Upper lobe of left lung (tissue), 4 donors: ENCODE results near the gene NCOA1.

Source experiments
- POLR2A ChIP-seq, 4 donors: fragments of 450-650 bp; IDR thresholded peaks; one replicate each; pipeline ENCODE4 v1.5.1; 2016 to 2017; ENCODE audit warnings: antibody characterized with exemption in 4 of 4, mild to moderate bottlenecking in 2 of 4
- POLR2AphosphoS5 ChIP-seq, 2 donors: sonication (generic); formaldehyde crosslinking; IDR thresholded peaks; one replicate each; pipeline ENCODE4 v1.5.1; 2017; ENCODE audit warnings: antibody characterized with exemption in 2 of 2
- TF ChIP-seq, protein P1 (sequence below), 6 experiments: fragments of 450-650 bp in 4 of 6; fragments of 200-600 bp in 2 of 6; sonication (generic) in 2 of 6; IDR thresholded peaks; one replicate each; pipeline ENCODE4 v1.5.1; 2016 to 2019; ENCODE audit warnings: antibody characterized with exemption in 6 of 6

DNA sequence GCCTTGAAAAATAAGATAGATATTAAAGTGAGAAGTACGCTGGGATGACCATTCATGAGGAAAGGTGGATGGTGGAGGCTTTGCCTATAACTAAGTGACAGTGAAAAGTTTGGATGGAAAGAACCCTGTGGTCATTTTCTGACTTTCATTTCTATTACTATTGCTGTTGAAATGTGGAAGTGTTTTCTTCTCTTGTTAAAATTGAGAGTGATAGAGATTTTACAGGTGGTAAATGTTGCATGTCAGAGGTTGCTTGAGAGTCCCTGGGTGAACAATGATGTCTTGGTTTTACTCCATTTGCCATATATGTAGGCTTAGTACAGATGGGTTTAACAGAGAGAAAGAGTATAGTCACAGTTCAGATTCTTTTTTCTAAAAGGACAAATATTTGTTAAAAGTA lies 18.4 kb downstream of the NCOA1 start:
- TF ChIP-seq POLR2AphosphoS5 (IDR thresholded peaks at IDR 0.05): no peak
- TF ChIP-seq, protein P1, sequence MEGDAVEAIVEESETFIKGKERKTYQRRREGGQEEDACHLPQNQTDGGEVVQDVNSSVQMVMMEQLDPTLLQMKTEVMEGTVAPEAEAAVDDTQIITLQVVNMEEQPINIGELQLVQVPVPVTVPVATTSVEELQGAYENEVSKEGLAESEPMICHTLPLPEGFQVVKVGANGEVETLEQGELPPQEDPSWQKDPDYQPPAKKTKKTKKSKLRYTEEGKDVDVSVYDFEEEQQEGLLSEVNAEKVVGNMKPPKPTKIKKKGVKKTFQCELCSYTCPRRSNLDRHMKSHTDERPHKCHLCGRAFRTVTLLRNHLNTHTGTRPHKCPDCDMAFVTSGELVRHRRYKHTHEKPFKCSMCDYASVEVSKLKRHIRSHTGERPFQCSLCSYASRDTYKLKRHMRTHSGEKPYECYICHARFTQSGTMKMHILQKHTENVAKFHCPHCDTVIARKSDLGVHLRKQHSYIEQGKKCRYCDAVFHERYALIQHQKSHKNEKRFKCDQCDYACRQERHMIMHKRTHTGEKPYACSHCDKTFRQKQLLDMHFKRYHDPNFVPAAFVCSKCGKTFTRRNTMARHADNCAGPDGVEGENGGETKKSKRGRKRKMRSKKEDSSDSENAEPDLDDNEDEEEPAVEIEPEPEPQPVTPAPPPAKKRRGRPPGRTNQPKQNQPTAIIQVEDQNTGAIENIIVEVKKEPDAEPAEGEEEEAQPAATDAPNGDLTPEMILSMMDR (IDR thresholded peaks at IDR 0.05): no peak
- TF ChIP-seq POLR2A (IDR thresholded peaks at IDR 0.05): no peak
